GM18868 (cell line): Measurements from ENCODE around the gene MRTFA.
"Not testable (repeated sequence)": the region's sequence is repeated elsewhere in the genome, so short reads cannot be mapped to it uniquely, and the experiment has no call there.

Experiments
- ATAC-seq: cut with Tn5 transposase; IDR thresholded peaks from one replicate; pipeline ENCODE4 v1.9.1; 2021; ENCODE audit warnings: mild to moderate bottlenecking, moderate library complexity; ENCODE audit not compliant: unreplicated experiment

The MRTFA gene

GRCh38 chr22:40560994-40561515 is 75.5 kb downstream of the MRTFA start:
- no peak for ATAC-seq

- ATAC-seq = no peak
Measured at GRCh38 chr22:40560551-40560950, 76.0 kb downstream of the MRTFA start.

- no peak for ATAC-seq
Measured at GRCh38 chr22:40557972-40558371, 78.5 kb downstream of the MRTFA start.

- no peak for ATAC-seq
Measured at GRCh38 chr22:40556641-40557040, 79.9 kb downstream of the MRTFA start.

GRCh38 chr22:40554023-40554422 is 82.5 kb downstream of the MRTFA start:
- ATAC-seq = not testable (repeated sequence)

- ATAC-seq = no peak
Measured at GRCh38 chr22:40553014-40553554, 83.4 kb downstream of the MRTFA start.

- no peak for ATAC-seq
Measured at GRCh38 chr22:40552070-40552469, 84.4 kb downstream of the MRTFA start.

GRCh38 chr22:40547729-40548143 is 88.8 kb downstream of the MRTFA start:
- ATAC-seq = no peak

- ATAC-seq = no peak
Measured at GRCh38 chr22:40544758-40545157, 91.8 kb downstream of the MRTFA start.

GRCh38 chr22:40542821-40543540 is 93.5 kb downstream of the MRTFA start:
- ATAC-seq = no peak

GRCh38 chr22:40541300-40541699 is 95.2 kb downstream of the MRTFA start:
- ATAC-seq = no peak

GRCh38 chr22:40540265-40540664 is 96.3 kb downstream of the MRTFA start:
- no peak for ATAC-seq

- not testable (repeated sequence) for ATAC-seq
Measured at GRCh38 chr22:40536149-40536548, 100.4 kb downstream of the MRTFA start.

GRCh38 chr22:40535642-40536041 is 100.9 kb downstream of the MRTFA start:
- ATAC-seq = no peak

- ATAC-seq = no peak
Measured at GRCh38 chr22:40535189-40535512, 101.4 kb downstream of the MRTFA start.

GRCh38 chr22:40534379-40535188 is 101.9 kb downstream of the MRTFA start:
- no peak for ATAC-seq

- ATAC-seq = peak; percentile 67
Measured at GRCh38 chr22:40533712-40534378, 102.7 kb downstream of the MRTFA start.

- ATAC-seq = no peak
Measured at GRCh38 chr22:40531951-40532900, 104.3 kb downstream of the MRTFA start.

GRCh38 chr22:40530391-40530790 is 106.1 kb downstream of the MRTFA start:
- ATAC-seq = not testable (repeated sequence)

GRCh38 chr22:40529821-40530220 is 106.7 kb downstream of the MRTFA start:
- no peak for ATAC-seq
